NCI-H1417 treated with DMSO at 0.1 percent for 48 hours (cell line): ENCODE results near the gene SRL.
"Not testable (repeated sequence)": the region's sequence is repeated elsewhere in the genome, so short reads cannot be mapped to it uniquely, and the experiment has no call there.

Source experiments
- DNase-seq: peaks from one replicate; lab custom pipeline; 2025; lab: John Stamatoyannopoulos, UW

SRL gene

DNA sequence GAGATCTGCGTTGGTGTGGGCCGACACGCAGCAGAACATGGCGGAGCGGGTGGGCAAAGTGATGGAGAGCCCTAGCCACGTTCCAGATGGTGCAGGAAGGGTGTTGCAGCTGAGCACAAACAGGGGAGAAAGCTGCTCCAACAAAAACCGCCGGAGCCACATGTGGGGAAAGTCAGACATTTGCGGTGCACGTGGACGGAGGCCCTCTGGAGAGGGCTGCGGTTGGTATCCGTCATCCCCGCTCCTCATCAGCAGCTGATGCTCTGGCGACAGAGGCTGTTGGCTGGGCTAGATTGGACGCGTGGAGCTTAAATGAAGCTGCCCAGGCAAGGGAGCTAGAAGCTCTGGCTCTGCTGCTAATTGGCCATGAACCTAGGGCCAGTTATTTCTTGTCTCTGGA, 82.2 kb downstream of the SRL start:
- no peak for DNase-seq

- DNase-seq: no peak
These were observed 83.5 kb downstream of the SRL start for GRCh38 chr16:4158143-4159093.

DNA sequence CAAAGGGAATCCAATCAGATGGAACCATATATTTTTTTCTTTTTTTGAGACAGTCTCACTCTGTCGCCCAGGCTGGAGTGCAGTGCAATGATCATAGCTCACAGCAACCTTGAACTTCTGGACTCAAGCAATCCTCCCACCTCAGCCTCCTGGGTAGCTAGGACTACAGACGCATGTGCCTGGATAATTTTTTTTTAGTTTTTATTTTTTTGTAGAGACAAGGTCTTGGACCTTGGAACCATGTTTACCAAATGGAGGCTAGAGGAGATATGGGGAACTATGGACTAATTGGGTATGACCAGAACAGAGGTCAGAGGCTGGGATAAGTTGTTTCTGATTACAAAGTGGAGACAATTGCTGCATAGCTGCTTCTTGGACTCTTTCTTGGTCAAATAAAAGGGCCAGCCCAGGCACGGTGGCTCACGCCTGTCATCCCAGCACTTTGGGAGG, 84.5 kb downstream of the SRL start:
- no peak for DNase-seq

GRCh38 chr16:4156503-4156902, 85.4 kb downstream of the SRL start:
- DNase-seq: not testable (repeated sequence)

DNA sequence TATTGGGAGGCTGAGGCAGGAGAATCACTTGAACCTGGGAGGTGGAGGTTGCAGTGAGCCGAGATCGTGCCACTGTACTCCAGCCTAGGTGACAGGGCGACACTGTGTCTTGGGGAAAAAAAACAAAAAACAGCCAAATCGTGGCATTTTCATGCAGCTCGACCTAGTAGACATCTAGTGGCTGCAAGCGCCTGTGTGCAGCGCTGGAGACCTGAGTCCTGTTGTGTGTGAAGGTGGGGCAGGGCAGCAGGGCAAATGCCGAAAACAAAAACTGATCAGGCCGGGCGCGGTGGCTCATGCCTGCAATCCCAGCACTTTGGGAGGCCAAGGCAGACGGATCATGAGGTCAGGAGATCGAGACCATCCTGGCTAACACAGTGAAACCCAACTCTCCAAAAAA, 88.5 kb downstream of the SRL start:
- DNase-seq: not testable (repeated sequence)

DNA sequence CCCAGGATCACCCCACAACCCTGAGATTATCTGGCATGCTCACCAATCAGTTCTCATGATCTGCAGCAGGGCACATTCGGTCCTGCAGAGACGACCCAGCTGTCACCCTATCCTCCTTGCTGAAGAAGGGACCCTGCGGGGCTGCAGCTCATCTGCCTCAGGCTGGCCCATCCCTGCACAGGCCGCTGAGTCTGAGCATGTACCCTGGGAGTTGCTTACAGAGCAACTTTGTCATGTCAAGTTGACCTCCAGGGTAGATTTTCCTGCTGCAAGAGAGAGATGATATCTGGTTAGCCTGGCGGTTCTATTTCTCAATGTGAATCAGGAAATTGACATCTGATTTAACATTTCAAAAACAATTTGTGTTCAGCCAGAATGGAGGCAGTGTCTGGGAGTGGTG, 89.6 kb downstream of the SRL start:
- no peak for DNase-seq

DNA sequence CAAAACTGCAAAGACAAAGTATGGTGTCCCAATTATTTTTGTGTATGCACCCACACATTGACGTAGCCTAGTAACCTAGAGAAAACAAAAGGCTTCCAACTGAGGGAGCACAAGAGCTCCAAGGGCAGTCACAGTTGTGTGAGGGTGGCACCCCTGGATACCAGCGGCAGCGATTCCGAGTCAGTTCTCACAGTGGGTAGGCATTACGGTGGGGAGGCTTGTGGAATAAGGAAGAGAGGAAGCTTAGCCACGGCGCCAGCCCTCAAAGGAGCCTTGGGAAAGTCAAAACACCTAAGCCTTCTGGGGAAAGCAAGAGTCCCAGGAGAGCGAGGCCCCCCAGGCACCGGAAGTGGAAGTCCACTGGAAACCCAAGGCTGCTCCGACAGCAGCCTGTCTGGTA, 94.6 kb downstream of the SRL start:
- no peak for DNase-seq

DNA sequence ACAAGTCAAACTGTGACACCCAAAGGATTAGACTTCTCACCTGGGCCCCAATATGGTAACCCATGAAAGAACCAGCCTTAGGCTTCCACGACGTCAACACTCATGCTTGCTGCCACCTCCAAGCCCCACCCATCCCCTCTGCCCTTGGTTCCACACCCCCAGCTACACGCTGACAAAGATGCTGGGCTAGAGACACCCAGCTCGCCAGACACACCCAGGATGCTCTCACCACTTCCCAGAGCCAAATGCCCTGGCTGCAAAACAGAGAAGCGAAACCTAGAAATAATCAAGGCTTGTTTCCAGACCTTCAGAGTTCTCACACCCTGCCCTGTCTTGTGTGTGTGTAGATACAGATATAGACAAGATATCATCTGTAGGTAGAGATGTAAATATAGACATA, 99.6 kb downstream of the SRL start:
- DNase-seq: no peak

- DNase-seq: no peak
These were observed 100.3 kb downstream of the SRL start for GRCh38 chr16:4141604-4142003.

GRCh38 chr16:4140652-4141051, 101.2 kb downstream of the SRL start:
- no peak for DNase-seq

- no peak for DNase-seq
These were observed 101.9 kb downstream of the SRL start for GRCh38 chr16:4139968-4140367.
